Activated CD4-positive, alpha-beta T cell treated with anti-CD3 and anti-CD28 coated beads for 36 hours (primary cell): ENCODE data around the gene MT1X. TPM values are rescaled to one million over a fixed set of nuclear protein-coding genes. Genes with fewer than 3 reads are reported as not detected.

Source experiments
- ATAC-seq: fragments of 200-7000 bp; cut with Tn5 transposase; one replicate; pipeline ENCODE4 v1.10.0; 2021; ENCODE audit warnings: mild to moderate bottlenecking, moderate library complexity
- CTCF ChIA-PET: fragments of 350-600 bp; sonication (Branson Sonifier 250); formaldehyde crosslinking; loops from one replicate; lab custom pipeline; 2021; ENCODE audit warnings: antibody characterized with exemption; lab: Charles Lee
- POLR2A ChIA-PET: fragments of 350-600 bp; sonication (Branson Sonifier 250); formaldehyde crosslinking; loops from one replicate; lab custom pipeline; 2021; ENCODE audit warnings: antibody characterized with exemption, inconsistent platforms; lab: Charles Lee
- DNase-seq: peaks from one replicate; pipeline ENCODE4 v3.0.0-alpha.2; 2020
- H3K27ac Mint-ChIP-seq: one replicate; pipeline ENCODE4 v1.8.0; 2021; ENCODE audit warnings: mixed read lengths
- H3K27me3 Mint-ChIP-seq: one replicate; pipeline ENCODE4 v1.8.0; 2021; ENCODE audit warnings: mixed read lengths
- H3K36me3 Mint-ChIP-seq: one replicate; pipeline ENCODE4 v1.8.0; 2021; ENCODE audit warnings: low read depth, mixed read lengths
- H3K4me1 Mint-ChIP-seq: one replicate; pipeline ENCODE4 v1.8.0; 2021; ENCODE audit warnings: mixed read lengths
- H3K4me3 Mint-ChIP-seq: one replicate; pipeline ENCODE4 v1.8.0; 2021; ENCODE audit warnings: mild to moderate bottlenecking, moderate library complexity, mixed read lengths
- H3K9me3 Mint-ChIP-seq: one replicate; pipeline ENCODE4 v1.8.0; 2021; ENCODE audit warnings: low read depth, mixed read lengths
- intact Hi-C, 2 experiments: fragments of 100-400 bp; cut with DNase I in 1 of 2; cut with micrococcal nuclease in 1 of 2; formaldehyde crosslinking; loops; one replicate each; pipeline versions ENCODE4 v1.14.2 to v1.15.1; 2022 to 2024; cut with DNase I, micrococcal nuclease
- total RNA-seq, 2 experiments: library from RNA; stranded (reverse); gene quantifications; one replicate each; pipeline ENCODE4 v1.2.3, GENCODE V29; 2021

MT1X gene
- total RNA-seq, 2 experiments from 2014 or later = 46.8 to 59.3 TPM

GRCh38 chr16:56679818-56680217 lies 2.5 kb upstream of the MT1X start:
- peak; percentile 31 for ATAC-seq
- ChIA-PET POLR2A (no interaction called here), CTCF (interaction anchor here (0.9 to 1.6 kb wide), 2 partner anchors 11 to 29 kb away, joined by 3 to 5 read pairs; no protein-coding TSS in a partner anchor)
- no peaks in the 10 kb centered on the region for H3K9me3 Mint-ChIP-seq
- H3K27me3 Mint-ChIP-seq = peaks cover 7% of the 10 kb centered on the region
- DNase-seq = peak; percentile 47
- H3K4me3 Mint-ChIP-seq = no peak overlapping the region
- H3K27ac Mint-ChIP-seq = no peak overlapping the region
- peaks cover 31% of the 10 kb centered on the region for H3K4me1 Mint-ChIP-seq
- peaks cover 8% of the 10 kb centered on the region for H3K36me3 Mint-ChIP-seq
- intact Hi-C loops = loop anchor here in 1 of 2 experiments (5.0 kb wide), 2 partner anchors 103 to 323 kb away; no protein-coding TSS in a partner anchor

- POLR2A ChIA-PET = interaction anchor here (0.6 to 1.5 kb wide), 7 partner anchors 10 to 74 kb away, joined by 3 to 10 read pairs (median 4); partner anchors contain the start of genes MT1E, MT1F and MT2A
- intact Hi-C loops = loop anchor here (1.0 to 5.0 kb wide), 13 partner anchors 14 to 326 kb away; partner anchors contain the start of genes MT1F (in 2 of the 2), MT1G (in 2 of the 2), MT2A (in 2 of the 2) and BBS2 (in 1 of the 2)
- DNase-seq (peak; percentile 24), ATAC-seq (no peak)
- Mint-ChIP-seq H3K9me3 (no peaks in the 10 kb centered on the region), H3K27me3 (no peaks in the 10 kb centered on the region), H3K4me3 (peak overlapping the region; percentile 89), H3K27ac (peak overlapping the region; percentile 85), H3K4me1 (peaks cover 22% of the 10 kb centered on the region), H3K36me3 (peaks cover 17% of the 10 kb centered on the region)
- CTCF ChIA-PET = interaction anchor here (0.7 to 3.8 kb wide), 6 partner anchors 9 to 282 kb away, joined by 3 to 28 read pairs (median 6); no protein-coding TSS in a partner anchor
These were observed 580 bp downstream of the MT1X start for GRCh38 chr16:56682703-56683397.

- POLR2A ChIA-PET = interaction anchor here (0.6 to 1.5 kb wide), 4 partner anchors 11 to 75 kb away, joined by 3 to 10 read pairs (median 5); partner anchors contain the start of gene MT2A
- H3K27ac Mint-ChIP-seq = no peak overlapping the region
- intact Hi-C loops = loop anchor here (2.0 to 5.0 kb wide), 3 partner anchors 15 to 326 kb away; partner anchors contain the start of genes MT1G (in 1 of the 2) and MT1H (in 1 of the 2)
- H3K4me1 Mint-ChIP-seq = peaks cover 22% of the 10 kb centered on the region
- peaks cover 17% of the 10 kb centered on the region for H3K36me3 Mint-ChIP-seq
- DNase-seq = no peak
- no peak for ATAC-seq
- no peaks in the 10 kb centered on the region for H3K27me3 Mint-ChIP-seq
- no peaks in the 10 kb centered on the region for H3K9me3 Mint-ChIP-seq
- H3K4me3 Mint-ChIP-seq = peak overlapping the region; percentile 89
- CTCF ChIA-PET = interaction anchor here (0.7 to 3.8 kb wide), 6 partner anchors 10 to 282 kb away, joined by 3 to 28 read pairs (median 6); no protein-coding TSS in a partner anchor
These were observed 1.3 kb downstream of the MT1X start for GRCh38 chr16:56683424-56684172.

- ChIA-PET POLR2A (no interaction called here), CTCF (interaction anchor here (0.8 to 3.8 kb wide), 3 partner anchors 8 to 24 kb away, joined by 4 to 28 read pairs (median 5); no protein-coding TSS in a partner anchor)
- H3K27me3 Mint-ChIP-seq = no peaks in the 10 kb centered on the region
- H3K27ac Mint-ChIP-seq = no peak overlapping the region
- H3K9me3 Mint-ChIP-seq = no peaks in the 10 kb centered on the region
- H3K36me3 Mint-ChIP-seq = peaks cover 17% of the 10 kb centered on the region
- H3K4me3 Mint-ChIP-seq = no peak overlapping the region
- peaks cover 22% of the 10 kb centered on the region for H3K4me1 Mint-ChIP-seq
- intact Hi-C loops = loop anchor here in 1 of 2 experiments (5.0 kb wide), 2 partner anchors 107 to 327 kb away; no protein-coding TSS in a partner anchor
- no peak for DNase-seq
- ATAC-seq = no peak
These were observed 2.1 kb downstream of the MT1X start for GRCh38 chr16:56684256-56684925.

- H3K36me3 Mint-ChIP-seq = peaks cover 17% of the 10 kb centered on the region
- no peaks in the 10 kb centered on the region for H3K9me3 Mint-ChIP-seq
- ChIA-PET CTCF (interaction anchor here (0.8 to 3.8 kb wide), 3 partner anchors 9 to 24 kb away, joined by 4 to 28 read pairs (median 5); no protein-coding TSS in a partner anchor), POLR2A (no interaction called here)
- intact Hi-C loops = loop anchor here in 1 of 2 experiments (5.0 kb wide), 2 partner anchors 108 to 328 kb away; no protein-coding TSS in a partner anchor
- H3K4me3 Mint-ChIP-seq = no peak overlapping the region
- ATAC-seq (no peak), DNase-seq (no peak)
- no peak overlapping the region for H3K27ac Mint-ChIP-seq
- H3K4me1 Mint-ChIP-seq = peaks cover 22% of the 10 kb centered on the region
- H3K27me3 Mint-ChIP-seq = no peaks in the 10 kb centered on the region
These were observed 2.8 kb downstream of the MT1X start for GRCh38 chr16:56684926-56685590.

- ATAC-seq (no peak), DNase-seq (no peak)
- intact Hi-C loops = no loop called here
- peaks cover 17% of the 10 kb centered on the region for H3K36me3 Mint-ChIP-seq
- POLR2A ChIA-PET = no interaction called here
- H3K9me3 Mint-ChIP-seq = no peaks in the 10 kb centered on the region
- H3K27ac Mint-ChIP-seq = no peak overlapping the region
- no peak overlapping the region for H3K4me3 Mint-ChIP-seq
- CTCF ChIA-PET = no interaction called here
- H3K27me3 Mint-ChIP-seq = no peaks in the 10 kb centered on the region
- H3K4me1 Mint-ChIP-seq = peaks cover 16% of the 10 kb centered on the region
These were observed 4.5 kb downstream of the MT1X start for GRCh38 chr16:56686758-56687157.

- DNase-seq (no peak), ATAC-seq (no peak)
- intact Hi-C loops = no loop called here
- no peak overlapping the region for H3K27ac Mint-ChIP-seq
- H3K4me1 Mint-ChIP-seq = peaks cover 4% of the 10 kb centered on the region
- H3K27me3 Mint-ChIP-seq = no peaks in the 10 kb centered on the region
- peaks cover 14% of the 10 kb centered on the region for H3K36me3 Mint-ChIP-seq
- POLR2A ChIA-PET = no interaction called here
- no peaks in the 10 kb centered on the region for H3K9me3 Mint-ChIP-seq
- no peak overlapping the region for H3K4me3 Mint-ChIP-seq
- CTCF ChIA-PET = interaction anchor here (0.6 to 1.8 kb wide), 3 partner anchors 13 to 172 kb away, joined by 3 to 6 read pairs (median 3); no protein-coding TSS in a partner anchor
These were observed 6.5 kb downstream of the MT1X start for GRCh38 chr16:56688762-56689161.

- no peaks in the 10 kb centered on the region for H3K9me3 Mint-ChIP-seq
- DNase-seq = no peak
- no peak overlapping the region for H3K4me3 Mint-ChIP-seq
- intact Hi-C loops = no loop called here
- no peak overlapping the region for H3K27ac Mint-ChIP-seq
- ATAC-seq = no peak
- CTCF ChIA-PET = interaction anchor here (1.0 to 1.8 kb wide), 2 partner anchors 13 kb away, joined by 3 to 6 read pairs; no protein-coding TSS in a partner anchor
- H3K4me1 Mint-ChIP-seq = peaks cover 3% of the 10 kb centered on the region
- H3K36me3 Mint-ChIP-seq = peaks cover 11% of the 10 kb centered on the region
- no peaks in the 10 kb centered on the region for H3K27me3 Mint-ChIP-seq
- POLR2A ChIA-PET = no interaction called here
These were observed 6.9 kb downstream of the MT1X start for GRCh38 chr16:56689171-56689570.

GRCh38 chr16:56690420-56691122 lies 8.3 kb downstream of the MT1X start:
- ATAC-seq = no peak
- intact Hi-C loops = no loop called here
- CTCF ChIA-PET = interaction anchor here (0.6 kb wide), 1 partner anchor 10 kb away, joined by 3 read pairs; no protein-coding TSS in a partner anchor

GRCh38 chr16:56691885-56692284 lies 9.6 kb downstream of the MT1X start:
- intact Hi-C loops = no loop called here
- DNase-seq (no peak), ATAC-seq (no peak)
- Mint-ChIP-seq H3K4me1 (no peaks in the 10 kb centered on the region), H3K27ac (no peak overlapping the region), H3K36me3 (peaks cover under 1% of the 10 kb centered on the region), H3K27me3 (no peaks in the 10 kb centered on the region), H3K4me3 (no peak overlapping the region), H3K9me3 (no peaks in the 10 kb centered on the region)
- ChIA-PET CTCF (no interaction called here), POLR2A (no interaction called here)

More at GRCh38 chr16:56690420-56691122, 8.3 kb downstream of the MT1X start:
- no peak for DNase-seq
- Mint-ChIP-seq H3K36me3 (peaks cover 9% of the 10 kb centered on the region), H3K9me3 (no peaks in the 10 kb centered on the region), H3K27ac (no peak overlapping the region), H3K4me3 (no peak overlapping the region), H3K27me3 (no peaks in the 10 kb centered on the region), H3K4me1 (no peaks in the 10 kb centered on the region)
- POLR2A ChIA-PET = no interaction called here
